HG03565 (cell line): ENCODE results near the gene FAM216B.
"Not testable (repeated sequence)": the region's sequence is repeated elsewhere in the genome, so short reads cannot be mapped to it uniquely, and the experiment has no call there.

ENCODE experiments used
- ATAC-seq: cut with Tn5 transposase; IDR thresholded peaks from one replicate; pipeline ENCODE4 v1.9.1; 2021; ENCODE audit warnings: mild to moderate bottlenecking, moderate library complexity; ENCODE audit not compliant: unreplicated experiment

Gene FAM216B

GRCh38 chr13:42781352-42781751 is at the start of gene FAM216B:
TSS of gene FAM216B (plus strand) at chr13:42781584. CDS start at chr13:42784068, 2,484 bp downstream.
- no peak for ATAC-seq

- no peak for ATAC-seq
These were observed 49.3 kb upstream of the FAM216B start for GRCh38 chr13:42732073-42732472.

- no peak for ATAC-seq
These were observed 48.3 kb upstream of the FAM216B start for GRCh38 chr13:42733046-42733445.

- no peak for ATAC-seq
These were observed 46.4 kb upstream of the FAM216B start for GRCh38 chr13:42735010-42735409.

- no peak for ATAC-seq
These were observed 40.6 kb upstream of the FAM216B start for GRCh38 chr13:42740753-42741152.

- no peak for ATAC-seq
These were observed 39.5 kb upstream of the FAM216B start for GRCh38 chr13:42741914-42742313.

- ATAC-seq, result no peak
These were observed 35.7 kb upstream of the FAM216B start for GRCh38 chr13:42745655-42746054.

- no peak for ATAC-seq
These were observed 34.5 kb upstream of the FAM216B start for GRCh38 chr13:42746866-42747265.

- ATAC-seq, result no peak
These were observed 33.9 kb upstream of the FAM216B start for GRCh38 chr13:42747399-42747873.

GRCh38 chr13:42750794-42751193 is 30.6 kb upstream of the FAM216B start:
- ATAC-seq, result no peak

GRCh38 chr13:42751693-42752092 is 29.7 kb upstream of the FAM216B start:
- ATAC-seq, result no peak

GRCh38 chr13:42752731-42753130 is 28.7 kb upstream of the FAM216B start:
- ATAC-seq, result no peak

GRCh38 chr13:42753697-42754096 is 27.7 kb upstream of the FAM216B start:
- no peak for ATAC-seq

GRCh38 chr13:42754801-42755510 is 26.4 kb upstream of the FAM216B start:
- no peak for ATAC-seq

GRCh38 chr13:42757678-42758420 is 23.5 kb upstream of the FAM216B start:
- no peak for ATAC-seq

GRCh38 chr13:42758515-42758914 is 22.9 kb upstream of the FAM216B start:
- no peak for ATAC-seq

GRCh38 chr13:42760951-42761350 is 20.4 kb upstream of the FAM216B start:
- ATAC-seq, result no peak

GRCh38 chr13:42762251-42762650 is 19.1 kb upstream of the FAM216B start:
- no peak for ATAC-seq

- ATAC-seq, result no peak
These were observed 18.5 kb upstream of the FAM216B start for GRCh38 chr13:42762917-42763316.

- no peak for ATAC-seq
These were observed 15.4 kb upstream of the FAM216B start for GRCh38 chr13:42766016-42766415.

GRCh38 chr13:42769650-42770049 is 11.7 kb upstream of the FAM216B start:
- ATAC-seq, result no peak

- ATAC-seq, result not testable (repeated sequence)
These were observed 4.8 kb upstream of the FAM216B start for GRCh38 chr13:42776558-42776957.
